RPMI8226 (cell line): Measurements from ENCODE around the gene MISP.
A peak's percentile ranks its signal among the peaks of the same experiment; 100 is the strongest.

Experiments
- DNase-seq: peaks from one replicate; pipeline ENCODE4 v3.0.0-alpha.2; 2015

Gene MISP

GRCh38 chr19:747432-748273, 3.3 kb upstream of the MISP start:
- DNase-seq: no peak

- DNase-seq: peak; percentile 41
Measured at GRCh38 chr19:748274-748598, 2.7 kb upstream of the MISP start.

DNA sequence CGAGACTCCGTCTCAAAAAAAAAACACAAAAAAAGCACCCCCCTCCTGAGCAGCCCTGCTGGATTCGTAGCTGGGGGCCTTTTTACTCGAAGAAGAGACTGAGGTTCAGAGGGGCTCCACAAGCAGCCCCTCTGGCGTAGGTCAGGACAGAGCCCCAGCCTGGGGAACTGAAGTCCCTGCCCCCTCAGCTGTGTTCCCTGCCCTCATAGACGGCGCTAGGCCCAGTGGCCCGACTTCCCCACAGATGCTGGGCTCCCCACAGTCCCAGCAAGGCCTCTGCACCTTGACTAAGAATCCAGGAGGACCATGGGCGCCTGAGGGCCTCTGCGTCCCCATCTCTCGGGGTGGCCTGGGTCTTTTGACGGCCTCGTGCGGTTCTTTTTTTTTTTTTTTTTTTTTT, 1.1 kb upstream of the MISP start:
- DNase-seq: no peak

- no peak for DNase-seq
Measured at GRCh38 chr19:751501-752341, 809 bp downstream of the MISP start.

DNA sequence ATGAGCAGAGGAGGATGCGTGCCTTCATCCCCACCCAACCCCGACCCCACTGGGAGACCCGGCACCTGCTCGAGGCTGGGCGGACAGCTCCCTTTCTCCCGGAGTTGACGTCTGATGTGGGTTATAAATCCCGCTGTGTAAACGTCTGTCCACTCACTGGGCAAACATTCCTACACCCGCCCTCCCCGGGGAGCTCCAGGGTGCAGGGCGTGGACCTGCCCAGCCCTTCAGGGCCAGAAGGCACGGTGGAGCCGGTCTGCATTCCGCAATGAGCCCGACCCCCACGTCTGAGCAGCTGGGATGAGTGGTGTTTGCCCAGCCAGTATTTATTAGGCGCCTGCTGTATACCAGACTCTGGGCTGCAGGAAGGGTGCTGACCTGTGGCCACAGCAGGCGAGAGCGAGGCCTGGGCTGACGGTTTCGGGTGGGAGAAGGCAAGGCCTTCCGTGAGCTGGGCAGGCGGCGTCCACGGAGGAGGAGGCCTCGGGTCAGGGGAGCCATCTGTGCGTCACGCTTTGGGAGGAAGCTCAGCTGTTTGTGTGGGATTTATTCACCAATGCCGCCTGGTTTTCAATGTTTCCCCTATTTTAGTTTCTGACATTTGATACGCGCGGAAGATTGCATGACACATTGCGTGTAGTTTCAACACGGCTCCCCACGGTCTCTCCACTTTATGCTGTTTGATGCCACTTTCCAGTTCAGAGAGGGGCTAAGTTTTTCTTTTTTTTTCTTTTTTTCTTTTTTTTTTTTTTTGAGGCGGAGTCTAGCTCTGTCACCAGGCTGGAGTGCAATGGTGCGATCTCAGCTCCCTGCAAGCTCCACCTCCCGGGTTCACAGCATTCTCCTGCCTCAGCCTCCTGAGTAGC, 2.0 kb downstream of the MISP start:
- no peak for DNase-seq

GRCh38 chr19:754530-754929, 3.6 kb downstream of the MISP start:
- no peak for DNase-seq

GRCh38 chr19:755063-755462, 4.2 kb downstream of the MISP start:
- peak; percentile 62 for DNase-seq

DNA sequence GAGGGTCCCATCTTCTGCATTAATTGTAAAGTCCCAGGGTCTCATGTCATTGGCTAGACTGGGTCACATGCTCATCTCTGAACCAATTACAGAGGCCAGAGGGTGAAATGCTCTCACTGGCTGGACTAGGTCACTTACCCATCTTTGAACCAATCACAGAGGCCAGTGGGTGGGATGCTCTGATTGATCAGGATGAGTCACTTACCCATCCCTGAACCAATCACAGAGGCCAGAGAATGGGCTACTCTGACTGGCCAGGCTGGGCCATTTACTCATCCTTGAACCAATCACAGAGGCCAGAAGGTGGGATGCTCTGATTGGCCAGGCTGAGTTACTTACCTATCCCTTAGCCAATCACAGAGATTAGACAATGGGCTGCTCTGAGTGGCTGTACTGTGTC, 5.3 kb downstream of the MISP start:
- DNase-seq: no peak

- no peak for DNase-seq
Measured at GRCh38 chr19:756821-757688, 6.1 kb downstream of the MISP start.

DNA sequence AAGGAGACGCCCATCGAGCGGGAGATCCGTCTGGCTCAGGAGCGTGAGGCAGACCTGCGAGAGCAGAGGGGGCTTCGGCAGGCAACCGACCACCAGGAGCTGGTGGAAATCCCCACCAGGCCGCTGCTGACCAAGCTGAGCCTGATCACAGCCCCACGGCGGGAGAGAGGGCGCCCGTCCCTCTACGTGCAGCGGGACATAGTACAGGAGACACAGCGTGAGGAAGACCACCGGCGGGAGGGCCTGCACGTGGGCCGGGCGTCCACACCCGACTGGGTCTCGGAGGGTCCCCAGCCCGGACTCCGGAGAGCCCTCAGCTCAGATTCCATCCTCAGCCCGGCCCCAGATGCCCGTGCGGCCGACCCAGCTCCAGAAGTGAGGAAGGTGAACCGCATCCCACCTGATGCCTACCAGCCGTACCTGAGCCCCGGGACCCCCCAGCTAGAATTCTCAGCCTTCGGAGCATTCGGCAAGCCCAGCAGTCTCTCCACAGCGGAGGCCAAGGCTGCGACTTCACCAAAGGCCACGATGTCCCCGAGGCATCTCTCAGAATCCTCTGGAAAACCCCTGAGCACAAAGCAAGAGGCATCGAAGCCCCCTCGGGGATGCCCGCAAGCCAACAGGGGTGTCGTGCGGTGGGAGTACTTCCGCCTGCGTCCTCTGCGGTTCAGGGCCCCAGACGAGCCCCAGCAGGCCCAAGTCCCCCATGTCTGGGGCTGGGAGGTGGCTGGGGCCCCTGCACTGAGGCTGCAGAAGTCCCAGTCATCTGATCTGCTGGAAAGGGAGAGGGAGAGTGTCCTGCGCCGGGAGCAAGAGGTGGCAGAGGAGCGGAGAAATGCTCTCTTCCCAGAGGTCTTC, 7.1 kb downstream of the MISP start:
- DNase-seq: no peak

DNA sequence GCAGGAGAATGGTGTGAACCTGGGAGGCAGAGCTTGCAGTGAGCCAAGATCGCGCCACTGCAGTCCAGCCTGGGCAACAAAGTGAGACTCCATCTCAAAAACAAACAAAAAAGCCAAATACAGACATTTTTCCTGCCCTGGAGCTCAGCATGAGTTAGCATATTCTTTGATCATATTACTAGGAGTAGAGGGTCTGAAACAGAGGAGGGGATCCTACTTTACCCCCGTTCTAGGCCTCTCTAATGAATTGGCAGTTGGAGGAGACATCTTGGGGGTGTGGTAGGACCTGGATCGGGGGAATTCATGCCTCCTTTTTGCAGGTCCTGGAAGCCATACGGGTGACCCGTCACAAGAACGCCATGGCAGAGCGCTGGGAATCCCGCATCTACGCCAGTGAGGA, 12.3 kb downstream of the MISP start:
- no peak for DNase-seq

DNA sequence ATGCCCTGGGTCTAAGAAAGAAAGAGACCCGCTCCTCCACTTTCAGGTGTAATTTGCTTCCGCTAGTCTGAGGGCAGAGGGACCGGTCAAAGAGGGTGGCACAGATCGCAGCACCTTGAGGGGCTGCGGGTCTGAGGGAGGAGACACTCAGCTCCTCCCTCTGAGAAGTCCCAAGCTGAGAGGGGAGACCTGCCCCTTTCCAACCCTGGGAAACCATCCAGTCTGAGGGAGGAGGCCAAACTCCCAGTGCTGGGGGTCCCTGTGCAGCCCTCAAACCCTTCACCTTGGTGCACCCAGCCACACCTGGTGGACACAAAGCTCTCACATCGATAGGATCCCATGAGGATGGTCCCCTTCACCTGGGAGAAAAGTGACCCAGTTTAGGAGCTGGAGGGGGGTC, 13.0 kb downstream of the MISP start:
- DNase-seq: no peak

GRCh38 chr19:764301-764700, 13.4 kb downstream of the MISP start:
- DNase-seq: no peak

GRCh38 chr19:765179-765738, 14.3 kb downstream of the MISP start:
- DNase-seq: no peak

GRCh38 chr19:768424-768823, 17.5 kb downstream of the MISP start:
- no peak for DNase-seq

DNA sequence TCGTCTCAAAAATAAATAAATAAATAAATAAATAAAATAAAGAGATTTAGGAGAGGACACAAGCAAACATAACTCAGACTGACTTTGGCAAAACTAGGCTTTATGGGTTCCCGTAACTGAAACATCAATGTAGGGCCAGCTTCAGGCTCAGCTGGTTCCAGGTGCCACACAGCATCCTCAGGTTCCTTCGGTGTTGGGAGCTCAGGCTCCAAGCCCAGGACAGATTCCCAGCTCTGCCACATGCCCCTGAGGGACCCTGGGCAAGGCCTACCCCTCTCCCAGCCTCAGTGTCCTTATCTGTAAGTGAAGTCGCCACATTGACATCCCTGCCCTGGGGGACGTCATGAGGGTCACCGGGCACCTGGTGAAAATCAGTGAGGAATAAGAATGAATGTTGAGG, 18.7 kb downstream of the MISP start:
- no peak for DNase-seq

DNA sequence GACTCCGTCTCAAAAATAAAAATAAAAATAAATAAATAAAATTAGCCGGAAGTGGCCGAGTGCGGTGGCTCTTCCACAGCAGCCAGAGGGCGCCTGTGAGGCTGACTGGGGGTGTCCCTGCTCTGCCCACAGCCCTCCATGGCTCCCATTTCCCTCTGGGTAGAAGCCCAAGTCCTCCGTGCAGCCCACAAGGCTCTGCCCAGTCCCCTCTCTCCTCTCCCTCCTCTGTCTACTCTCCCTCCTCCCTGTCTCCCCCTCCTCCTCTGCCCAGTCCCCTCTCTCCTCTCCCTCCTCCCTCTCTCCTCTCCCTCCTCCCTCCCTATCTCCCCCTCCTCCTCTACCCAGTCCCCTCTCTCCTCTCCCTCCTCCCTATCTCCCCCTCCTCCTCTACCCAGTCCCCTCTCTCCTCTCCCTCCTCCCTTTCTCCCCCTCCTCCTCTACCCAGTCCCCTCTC, 20.4 kb downstream of the MISP start:
- DNase-seq: peak; percentile 40

GRCh38 chr19:772063-772462, 21.2 kb downstream of the MISP start:
- DNase-seq: no peak

- no peak for DNase-seq
Measured at GRCh38 chr19:772730-773436, 22.0 kb downstream of the MISP start.

DNA sequence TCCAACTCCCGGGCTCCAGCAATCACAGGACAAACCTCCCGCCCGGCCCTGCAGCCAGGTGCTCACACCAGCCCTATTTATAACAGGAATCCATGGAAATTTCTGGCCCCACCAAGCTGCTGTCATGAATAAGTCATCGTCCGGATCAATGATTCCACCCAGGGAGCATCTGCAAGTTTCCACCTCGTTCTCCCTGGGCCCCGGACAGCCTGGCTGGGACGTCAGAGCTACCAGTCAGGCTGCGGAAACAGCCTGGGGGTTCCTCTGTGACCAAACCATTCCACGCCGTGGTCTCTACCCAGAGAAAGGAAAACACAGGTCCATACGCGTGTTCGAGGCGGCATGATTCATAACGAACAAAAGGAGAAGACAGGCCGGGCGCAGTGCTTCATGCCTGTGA, 25.6 kb downstream of the MISP start:
- no peak for DNase-seq
